ENCODE data around the gene SARDH.

DNA sequence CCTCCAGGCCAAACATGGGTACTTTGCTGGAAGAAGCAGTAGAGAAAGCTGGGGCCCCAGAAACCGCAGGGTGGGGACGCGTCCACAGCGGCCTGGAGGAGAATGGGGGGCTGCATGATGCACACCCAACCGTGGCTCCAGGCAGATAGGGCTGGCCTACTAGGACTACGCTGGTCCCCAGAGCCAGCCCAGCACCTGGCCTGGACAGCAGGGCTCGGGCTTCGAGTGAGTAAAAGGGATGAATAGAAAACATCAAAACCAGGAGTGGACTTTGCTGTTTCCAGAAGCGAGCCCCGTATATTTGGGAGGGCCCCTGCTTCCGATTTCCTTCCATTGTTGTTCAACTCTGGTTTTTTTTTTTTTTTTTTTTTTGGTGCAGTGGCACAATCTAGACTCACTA lies 71.3 kb downstream of the SARDH start:
- TF ChIP-seq, protein P1, sequence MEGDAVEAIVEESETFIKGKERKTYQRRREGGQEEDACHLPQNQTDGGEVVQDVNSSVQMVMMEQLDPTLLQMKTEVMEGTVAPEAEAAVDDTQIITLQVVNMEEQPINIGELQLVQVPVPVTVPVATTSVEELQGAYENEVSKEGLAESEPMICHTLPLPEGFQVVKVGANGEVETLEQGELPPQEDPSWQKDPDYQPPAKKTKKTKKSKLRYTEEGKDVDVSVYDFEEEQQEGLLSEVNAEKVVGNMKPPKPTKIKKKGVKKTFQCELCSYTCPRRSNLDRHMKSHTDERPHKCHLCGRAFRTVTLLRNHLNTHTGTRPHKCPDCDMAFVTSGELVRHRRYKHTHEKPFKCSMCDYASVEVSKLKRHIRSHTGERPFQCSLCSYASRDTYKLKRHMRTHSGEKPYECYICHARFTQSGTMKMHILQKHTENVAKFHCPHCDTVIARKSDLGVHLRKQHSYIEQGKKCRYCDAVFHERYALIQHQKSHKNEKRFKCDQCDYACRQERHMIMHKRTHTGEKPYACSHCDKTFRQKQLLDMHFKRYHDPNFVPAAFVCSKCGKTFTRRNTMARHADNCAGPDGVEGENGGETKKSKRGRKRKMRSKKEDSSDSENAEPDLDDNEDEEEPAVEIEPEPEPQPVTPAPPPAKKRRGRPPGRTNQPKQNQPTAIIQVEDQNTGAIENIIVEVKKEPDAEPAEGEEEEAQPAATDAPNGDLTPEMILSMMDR (IDR thresholded peaks at IDR 0.05): no peak
- no peak for TF ChIP-seq POLR2A (IDR thresholded peaks at IDR 0.05)

All from esophagus squamous epithelium (tissue), 4 donors.